ENCODE data around the gene CPE.
A peak's percentile ranks its signal among the peaks of the same experiment; 100 is the strongest.
"Not testable (repeated sequence)": the region's sequence is repeated elsewhere in the genome, so short reads cannot be mapped to it uniquely, and the experiment has no call there.

Gene CPE

GRCh38 chr4:165462009-165462408 is 83.2 kb downstream of the CPE start:
- DNase-seq (ENCODE audit: low read depth, low spot score), result no peak

- no peak for DNase-seq (ENCODE audit: low read depth, low spot score)
These were observed 85.6 kb downstream of the CPE start for GRCh38 chr4:165464376-165464775.

GRCh38 chr4:165464813-165465381 is 86.1 kb downstream of the CPE start:
- no peak for DNase-seq (ENCODE audit: low read depth, low spot score)

GRCh38 chr4:165470009-165470408 is 91.2 kb downstream of the CPE start:
- DNase-seq (ENCODE audit: low read depth, low spot score), result no peak

- no peak for DNase-seq (ENCODE audit: low read depth, low spot score)
These were observed 94.3 kb downstream of the CPE start for GRCh38 chr4:165472943-165473676.

GRCh38 chr4:165474784-165475705 is 96.2 kb downstream of the CPE start:
- no peak for DNase-seq (ENCODE audit: low read depth, low spot score)

- DNase-seq (ENCODE audit: low read depth, low spot score), result no peak
These were observed 96.9 kb downstream of the CPE start for GRCh38 chr4:165475706-165476070.

GRCh38 chr4:165476214-165477098 is 97.6 kb downstream of the CPE start:
- DNase-seq (ENCODE audit: low read depth, low spot score), result no peak

GRCh38 chr4:165477799-165478198 is 99.0 kb downstream of the CPE start:
- DNase-seq (ENCODE audit: low read depth, low spot score), result no peak

- no peak for DNase-seq (ENCODE audit: low read depth, low spot score)
These were observed 99.5 kb downstream of the CPE start for GRCh38 chr4:165478260-165478659.

- DNase-seq (ENCODE audit: low read depth, low spot score), result no peak
These were observed 102.4 kb downstream of the CPE start for GRCh38 chr4:165481053-165481835.

GRCh38 chr4:165489786-165490185 is 111.0 kb downstream of the CPE start:
- no peak for DNase-seq (ENCODE audit: low read depth, low spot score)

GRCh38 chr4:165492583-165492982 is 113.8 kb downstream of the CPE start:
- DNase-seq (ENCODE audit: low read depth, low spot score), result not testable (repeated sequence)

- DNase-seq (ENCODE audit: low read depth, low spot score), result peak; percentile 68
These were observed 114.6 kb downstream of the CPE start for GRCh38 chr4:165493359-165493758.

- DNase-seq (ENCODE audit: low read depth, low spot score), result no peak
These were observed 124.4 kb downstream of the CPE start for GRCh38 chr4:165502916-165503907.

GRCh38 chr4:165504184-165504583 is 125.4 kb downstream of the CPE start:
- no peak for DNase-seq (ENCODE audit: low read depth, low spot score)

GRCh38 chr4:165505958-165506837 is 127.4 kb downstream of the CPE start:
- no peak for DNase-seq (ENCODE audit: low read depth, low spot score)

GRCh38 chr4:165506849-165507248 is 128.0 kb downstream of the CPE start:
- no peak for DNase-seq (ENCODE audit: low read depth, low spot score)

All from iPS DF 19.7 (cell line).